ENCODE results near the gene INTS6. TPM values are rescaled to one million over a fixed set of nuclear protein-coding genes. Genes with fewer than 3 reads are reported as not detected.

INTS6 gene
- total and polyA plus RNA-seq, 4 donors = 9.5 to 57.7 (median 21.1) TPM

GRCh38 chr13:51317262-51317661 lies 135.6 kb downstream of the INTS6 start:
- WGBS, 2 donors = 88 to 92% methylated on average over 1 of the region's 1 CpG
- Histone ChIP-seq H3K27me3 (ENCODE audit: control insufficient read depth in 3 of 3, insufficient read depth in 3 of 3, low read length in 2 of 3) (no peaks in the 10 kb centered on the region), H3K9me3 (ENCODE audit: control insufficient read depth in 4 of 4, insufficient read depth in 3 of 4, low read length in 3 of 4) (no peaks in the 10 kb centered on the region), H3K27ac (ENCODE audit: low read depth in 1 of 2, low read length in 1 of 2) (no peak overlapping the region), H3K4me3 (no peak overlapping the region), H3K4me1 (ENCODE audit: control insufficient read depth in 5 of 5, insufficient read depth in 5 of 5, low read length in 5 of 5) (peaks cover 0 to 6% (median 0%) of the 10 kb centered on the region in 5 donors), H3K9ac (ENCODE audit: insufficient read depth in 1 of 2, low read length in 2 of 2) (no peak overlapping the region), H3K36me3 (ENCODE audit: control insufficient read depth in 4 of 4, insufficient read depth in 4 of 4, low read length in 4 of 4) (no peaks in the 10 kb centered on the region)
- TF ChIP-seq CTCF (IDR thresholded peaks at IDR 0.05; ENCODE audit: control extremely low read depth, extremely low read depth) = no peak
- DNase-seq (no peak), ATAC-seq (ENCODE audit: insufficient read depth, low FRiP score) (no peak)

- Histone ChIP-seq H3K4me3 (no peak overlapping the region), H3K36me3 (ENCODE audit: control insufficient read depth in 4 of 4, insufficient read depth in 4 of 4, low read length in 4 of 4) (peaks cover 0 to 1% (median 0%) of the 10 kb centered on the region in 4 donors), H3K27ac (ENCODE audit: low read depth in 1 of 2, low read length in 1 of 2) (no peak overlapping the region), H3K9ac (ENCODE audit: insufficient read depth in 1 of 2, low read length in 2 of 2) (no peak overlapping the region), H3K27me3 (ENCODE audit: control insufficient read depth in 3 of 3, insufficient read depth in 3 of 3, low read length in 2 of 3) (no peaks in the 10 kb centered on the region), H3K4me1 (ENCODE audit: control insufficient read depth in 5 of 5, insufficient read depth in 5 of 5, low read length in 5 of 5) (peaks cover 0 to 6% (median 0%) of the 10 kb centered on the region in 5 donors), H3K9me3 (ENCODE audit: control insufficient read depth in 4 of 4, insufficient read depth in 3 of 4, low read length in 3 of 4) (peaks cover 0 to 3% (median 0%) of the 10 kb centered on the region in 4 donors)
- no peak for ATAC-seq (ENCODE audit: insufficient read depth, low FRiP score)
- TF ChIP-seq CTCF (IDR thresholded peaks at IDR 0.05; ENCODE audit: control extremely low read depth, extremely low read depth) = no peak
- WGBS, 2 donors = 85 to 95% methylated on average over 1 of the region's 1 CpG
- DNase-seq = no peak
These were observed 139.2 kb downstream of the INTS6 start for GRCh38 chr13:51313619-51314018.

GRCh38 chr13:51311957-51312520 lies 140.8 kb downstream of the INTS6 start:
- ATAC-seq (ENCODE audit: insufficient read depth, low FRiP score) (no peak), DNase-seq (no peak)
- TF ChIP-seq CTCF (IDR thresholded peaks at IDR 0.05; ENCODE audit: control extremely low read depth, extremely low read depth) = no peak
- H3K9me3 ChIP-seq (ENCODE audit: control insufficient read depth in 4 of 4, insufficient read depth in 3 of 4, low read length in 3 of 4) = peaks cover 0 to 3% (median 0%) of the 10 kb centered on the region in 4 donors
- H3K4me1 ChIP-seq (ENCODE audit: control insufficient read depth in 5 of 5, insufficient read depth in 5 of 5, low read length in 5 of 5) = peaks cover 0 to 6% (median 0%) of the 10 kb centered on the region in 5 donors
- peaks cover 0 to 1% (median 0%) of the 10 kb centered on the region in 4 donors for H3K36me3 ChIP-seq (ENCODE audit: control insufficient read depth in 4 of 4, insufficient read depth in 4 of 4, low read length in 4 of 4)
- H3K4me3 ChIP-seq = no peak overlapping the region
- H3K27me3 ChIP-seq (ENCODE audit: control insufficient read depth in 3 of 3, insufficient read depth in 3 of 3, low read length in 2 of 3) = no peaks in the 10 kb centered on the region
- no peak overlapping the region for H3K9ac ChIP-seq (ENCODE audit: insufficient read depth in 1 of 2, low read length in 2 of 2)
- 93 to 98% methylated on average over 5 of the region's 5 CpGs for WGBS, 2 donors
- no peak overlapping the region for H3K27ac ChIP-seq (ENCODE audit: low read depth in 1 of 2, low read length in 1 of 2)

Small RNA genes lying within 50 kb of the gene (small RNA-seq; reads per million reads assigned to genes)
- not detected for gene MIR5693 (ENCODE audit: low replicate concordance)
- not detected for gene RN7SL320P (ENCODE audit: low replicate concordance)
- not detected for gene SNRPGP11 (ENCODE audit: low replicate concordance)

Other genes starting within 250 kb of the INTS6 start
- 1 to 10 TPM; 2.0 to 2.9 TPM for gene FAM124A, start 230.6 kb downstream of the INTS6 start, total RNA-seq
- 1 to 10 TPM in 1 of 2 donors, under 1 TPM in 1; 0.87 to 1.3 TPM for gene FAM124A, start 230.6 kb downstream of the INTS6 start, polyA plus RNA-seq
- gene SERPINE3, start 113.3 kb downstream of the INTS6 start, total RNA-seq = not detected
- gene SERPINE3, start 113.3 kb downstream of the INTS6 start, polyA plus RNA-seq = not detected
- 10 to 100 TPM; 16.7 to 27.3 TPM for gene WDFY2, start 131.4 kb upstream of the INTS6 start, total RNA-seq
- gene WDFY2, start 131.4 kb upstream of the INTS6 start, polyA plus RNA-seq = 1 to 10 TPM; 4.6 to 5.0 TPM

Data from lung (tissue), 13 donors.